H1 (cell line): Measurements from ENCODE around the gene RAD51D. TPM values are rescaled to one million over a fixed set of nuclear protein-coding genes. Genes with fewer than 3 reads are reported as not detected.

Experiments used
- ATF2 ChIP-seq: IDR thresholded peaks from 2 replicates; pipeline ENCODE4 v1.6.1; 2012; ENCODE audit warnings: low read length, inconsistent platforms
- CHD7 ChIP-seq: fragments of 300-600 bp; sonication (generic); IDR thresholded peaks from 2 replicates; pipeline ENCODE4 v1.7.1; 2012; ENCODE audit warnings: low read length, moderate library complexity, mild to moderate bottlenecking, inconsistent platforms; ENCODE audit not compliant: insufficient replicate concordance
- HDAC6 ChIP-seq: IDR thresholded peaks from one replicate; pipeline ENCODE4 v1.7.1; 2012; ENCODE audit warnings: low read depth, mild to moderate bottlenecking, inconsistent platforms, low read length, moderate library complexity
- SIRT6 ChIP-seq: IDR thresholded peaks from one replicate; pipeline ENCODE4 v1.7.1; 2012; ENCODE audit warnings: low read length, inconsistent platforms
- TCF12 ChIP-seq: IDR thresholded peaks from 2 replicates; pipeline ENCODE4 v1.6.1; 2011; ENCODE audit warnings: low read depth, mild to moderate bottlenecking, low read length
- ZNF274 ChIP-seq: IDR thresholded peaks from 2 replicates; pipeline ENCODE4 v1.7.0; 2012; ENCODE audit warnings: low read length, borderline replicate concordance; ENCODE audit errors: extremely low read depth
- polyA plus RNA-seq, 7 experiments: library from polyadenylated mRNA; depleted of rRNA in 3 of 7; stranded (reverse) in 5 of 7; unstranded in 2 of 7; fragments of >200 nt in 5 of 7; fragments of 200-250 nt in 2 of 7; gene quantifications; 1 replicate in 5 of 7; 2 replicates in 1 of 7; 4 replicates in 1 of 7; pipeline versions ENCODE4 v1.2.1 to v1.2.3, GENCODE V29; 2011 to 2013; ENCODE audit warnings: missing spikeins in 2 of 7, mixed read lengths in 2 of 7
- total RNA-seq: library from RNA; stranded (reverse); fragmentation: NEBNext Ultra II Directional; extraction: Animal tissue kit (Norgen Biotek cat#: 25700); gene quantifications from 2 replicates; pipeline ENCODE4 v1.2.1, GENCODE V29; 2021

Gene RAD51D
- total and polyA plus RNA-seq, 2 of the 8 experiments (the other 6 are each of a cell fraction or from before 2014, with no cell fraction given): 10.2 to 12.9 TPM

- no peak for TF ChIP-seq CHD7
- TF ChIP-seq ATF2: no peak
- TF ChIP-seq ZNF274: no peak
- no peak for TF ChIP-seq HDAC6
- TF ChIP-seq TCF12: no peak
- TF ChIP-seq SIRT6: no peak
Observed at GRCh38 chr17:35051183-35051578, 68.5 kb downstream of the RAD51D start (continued).
